ENCODE data around the gene LRCH3.

DNA sequence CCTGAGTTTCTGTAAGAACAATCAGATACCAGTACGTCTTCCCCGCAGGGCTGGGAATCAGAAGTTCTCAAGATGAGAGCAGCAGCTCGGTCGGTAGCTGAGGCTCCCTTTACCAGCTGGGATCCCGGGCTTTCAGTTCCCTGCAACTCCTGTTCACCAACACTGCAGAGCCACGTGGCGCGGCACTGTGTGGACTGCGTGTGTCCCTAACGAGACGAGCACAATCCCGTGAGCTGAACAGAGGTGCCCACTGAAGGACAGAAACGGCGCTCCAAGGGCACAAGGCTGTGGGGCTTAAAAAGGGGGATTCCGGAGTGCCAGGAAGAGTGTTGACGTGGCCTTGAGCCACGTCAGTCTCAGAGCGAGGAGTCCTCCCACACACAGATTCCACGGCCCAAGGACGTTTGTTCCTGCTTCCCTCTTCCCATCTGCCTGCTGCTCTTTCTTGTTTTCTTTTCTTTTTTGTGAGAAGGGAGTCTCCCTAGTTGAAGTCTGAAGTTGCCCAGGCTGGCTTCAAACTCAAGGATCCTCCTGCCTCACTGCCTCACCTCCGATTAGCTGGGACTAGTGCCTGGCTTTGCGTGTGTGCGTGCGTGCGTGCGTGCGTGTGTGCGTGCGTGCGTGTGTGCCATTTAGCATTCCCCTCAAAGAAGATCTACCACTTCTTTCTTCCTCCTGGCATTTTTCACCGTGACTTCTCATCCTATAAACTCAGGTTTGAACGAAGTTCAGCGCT, 121.9 kb downstream of the LRCH3 start:
- TF ChIP-seq, protein P1, sequence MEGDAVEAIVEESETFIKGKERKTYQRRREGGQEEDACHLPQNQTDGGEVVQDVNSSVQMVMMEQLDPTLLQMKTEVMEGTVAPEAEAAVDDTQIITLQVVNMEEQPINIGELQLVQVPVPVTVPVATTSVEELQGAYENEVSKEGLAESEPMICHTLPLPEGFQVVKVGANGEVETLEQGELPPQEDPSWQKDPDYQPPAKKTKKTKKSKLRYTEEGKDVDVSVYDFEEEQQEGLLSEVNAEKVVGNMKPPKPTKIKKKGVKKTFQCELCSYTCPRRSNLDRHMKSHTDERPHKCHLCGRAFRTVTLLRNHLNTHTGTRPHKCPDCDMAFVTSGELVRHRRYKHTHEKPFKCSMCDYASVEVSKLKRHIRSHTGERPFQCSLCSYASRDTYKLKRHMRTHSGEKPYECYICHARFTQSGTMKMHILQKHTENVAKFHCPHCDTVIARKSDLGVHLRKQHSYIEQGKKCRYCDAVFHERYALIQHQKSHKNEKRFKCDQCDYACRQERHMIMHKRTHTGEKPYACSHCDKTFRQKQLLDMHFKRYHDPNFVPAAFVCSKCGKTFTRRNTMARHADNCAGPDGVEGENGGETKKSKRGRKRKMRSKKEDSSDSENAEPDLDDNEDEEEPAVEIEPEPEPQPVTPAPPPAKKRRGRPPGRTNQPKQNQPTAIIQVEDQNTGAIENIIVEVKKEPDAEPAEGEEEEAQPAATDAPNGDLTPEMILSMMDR (conservative IDR thresholded peaks at IDR 0.05; ENCODE audit: low read depth, low read length), result no peak
- TF ChIP-seq EZH2 (IDR thresholded peaks at IDR 0.05; ENCODE audit: borderline replicate concordance, low read depth, low read length, poor library complexity, severe bottlenecking), result no peak

Data from A673 (cell line).